PC-3 (cell line): ENCODE measurements around the gene SLC41A2. TPM values are rescaled to one million over a fixed set of nuclear protein-coding genes. Genes with fewer than 3 reads are reported as not detected.

ENCODE experiments used
- ATAC-seq: fragments of 200-7000 bp; cut with Tn5 transposase; 2 replicates; pipeline ENCODE4 v1.9.1; 2020; ENCODE audit warnings: mild to moderate bottlenecking, moderate library complexity
- BruUV-seq: library from RNA; stranded (reverse); fragments of 400-500 nt; replicated peaks from 2 replicates; lab custom pipeline; 2021; lab: Mats Ljungman, UMichigan
- CTCF ChIA-PET: fragments of 300-600 bp; sonication (Branson Sonifier 250); formaldehyde crosslinking; loops from one replicate; lab custom pipeline; 2022; ENCODE audit warnings: antibody characterized with exemption; lab: Charles Lee
- POLR2A ChIA-PET: fragments of 300-600 bp; sonication (Branson Sonifier 250); formaldehyde crosslinking; loops from one replicate; lab custom pipeline; 2022; ENCODE audit warnings: antibody characterized with exemption; ENCODE audit not compliant: unreplicated experiment; lab: Charles Lee
- DNase-seq: peaks from one replicate; pipeline ENCODE4 v3.0.0-alpha.2; 2015
- H2AFZ ChIP-seq: fragments of 300-600 bp; sonication (generic); 2 replicates; pipeline ENCODE4 v1.6.0; 2016; ENCODE audit warnings: antibody characterized with exemption, low read length
- H3F3A ChIP-seq: fragments of 300-600 bp; sonication (generic); one replicate; pipeline ENCODE4 v1.6.0; 2017; ENCODE audit warnings: antibody characterized with exemption, low read length, control low read depth, mild to moderate bottlenecking; ENCODE audit not compliant: unreplicated experiment
- H3K27ac ChIP-seq: fragments of 300-600 bp; sonication (generic); 2 replicates; pipeline ENCODE4 v1.5.1; 2016; ENCODE audit warnings: mild to moderate bottlenecking, low read length
- H3K27me3 ChIP-seq: fragments of 300-600 bp; sonication (generic); 2 replicates; pipeline ENCODE4 v1.6.1; 2016; ENCODE audit warnings: low read length, mixed read lengths
- H3K36me3 ChIP-seq: fragments of 300-600 bp; sonication (generic); 2 replicates; pipeline ENCODE4 v1.6.1; 2016; ENCODE audit warnings: low read depth, mixed run types, low read length, mixed read lengths
- H3K4me1 ChIP-seq: fragments of 300-600 bp; sonication (generic); 2 replicates; pipeline ENCODE4 v1.5.1; 2016; ENCODE audit warnings: low read length; ENCODE audit not compliant: insufficient read depth
- H3K4me2 ChIP-seq: fragments of 300-600 bp; sonication (generic); 2 replicates; pipeline ENCODE4 v1.6.0; 2016; ENCODE audit warnings: low read length
- H3K4me3 ChIP-seq: fragments of 300-600 bp; sonication (generic); 2 replicates; pipeline ENCODE4 v1.5.1; 2016; ENCODE audit warnings: mild to moderate bottlenecking, low read length, mixed read lengths
- H3K79me2 ChIP-seq: fragments of 300-600 bp; sonication (generic); 2 replicates; pipeline ENCODE4 v1.6.1; 2017; ENCODE audit warnings: low read length, mixed read lengths
- H3K9ac ChIP-seq: fragments of 300-600 bp; sonication (generic); 2 replicates; pipeline ENCODE4 v1.6.0; 2016; ENCODE audit warnings: mild to moderate bottlenecking, low read length
- H3K9me2 ChIP-seq: fragments of 300-600 bp; sonication (generic); replicated peaks from 2 replicates; pipeline ENCODE4 v1.6.1; 2016; ENCODE audit warnings: mixed run types, low read length, mixed read lengths
- H3K9me3 ChIP-seq: fragments of 300-600 bp; sonication (generic); 2 replicates; pipeline ENCODE4 v1.6.1; 2016; ENCODE audit warnings: low read length, mixed read lengths
- H4K20me1 ChIP-seq: fragments of 300-600 bp; sonication (generic); 2 replicates; pipeline ENCODE4 v1.6.1; 2016; ENCODE audit warnings: low read length, mixed read lengths
- EZH2 ChIP-seq: fragments of 300-600 bp; sonication (generic); IDR thresholded peaks from one replicate; pipeline ENCODE4 v1.6.1; 2017; ENCODE audit warnings: antibody characterized with exemption, mild to moderate bottlenecking, low read length; ENCODE audit not compliant: unreplicated experiment
- EZH2phosphoT487 ChIP-seq: fragments of 300-600 bp; sonication (generic); IDR thresholded peaks from 2 replicates; pipeline ENCODE4 v1.6.1; 2018; ENCODE audit warnings: mild to moderate bottlenecking, antibody characterized with exemption, low read length, borderline replicate concordance
- intact Hi-C: fragments of 100-400 bp; cut with micrococcal nuclease; formaldehyde crosslinking; loops from 2 replicates; pipeline ENCODE4 v1.9.0; 2023
- total RNA-seq: library from RNA; depleted of rRNA; stranded (reverse); fragments of >200 nt; gene quantifications from 2 replicates; pipeline ENCODE4 v1.2.3, GENCODE V29; 2014
- TF ChIP-seq, protein P1 (sequence below): fragments of 300-600 bp; sonication (generic); conservative IDR thresholded peaks from 2 replicates; pipeline ENCODE4 v1.5.1; 2017; ENCODE audit warnings: antibody characterized with exemption, low read depth, mild to moderate bottlenecking, low read length

Gene SLC41A2
- total RNA-seq, 1 experiment from 2014 or later: 16.3 TPM

DNA sequence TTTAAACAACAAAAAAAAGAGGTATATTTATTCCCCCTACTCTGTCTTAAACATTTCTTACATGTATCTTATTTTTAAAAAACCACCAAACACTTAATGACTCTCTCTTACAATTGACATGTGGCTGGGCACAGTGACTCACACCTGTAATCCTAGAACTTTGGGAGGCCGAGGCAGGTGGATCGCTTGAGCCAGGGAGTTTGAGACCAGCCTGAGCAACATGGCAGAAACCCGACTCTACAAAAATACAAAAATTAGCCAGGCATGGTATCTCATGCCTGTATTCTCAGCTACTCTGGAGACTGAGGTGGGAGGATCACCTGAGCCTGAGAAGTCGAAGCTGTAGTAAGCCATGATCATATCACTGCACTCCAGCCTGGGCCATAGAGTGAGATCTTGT is 16.0 kb downstream of the SLC41A2 start:
- POLR2A ChIA-PET: interaction anchor here (0.8 kb wide), 1 partner anchor 1305 kb away, joined by 6 read pairs; no protein-coding TSS in a partner anchor
- no peak overlapping the region for H2AFZ ChIP-seq
- no peak overlapping the region for H3K9ac ChIP-seq
- CTCF ChIA-PET: no interaction called here
- no peak overlapping the region for H3K4me2 ChIP-seq
- TF ChIP-seq, protein P1, sequence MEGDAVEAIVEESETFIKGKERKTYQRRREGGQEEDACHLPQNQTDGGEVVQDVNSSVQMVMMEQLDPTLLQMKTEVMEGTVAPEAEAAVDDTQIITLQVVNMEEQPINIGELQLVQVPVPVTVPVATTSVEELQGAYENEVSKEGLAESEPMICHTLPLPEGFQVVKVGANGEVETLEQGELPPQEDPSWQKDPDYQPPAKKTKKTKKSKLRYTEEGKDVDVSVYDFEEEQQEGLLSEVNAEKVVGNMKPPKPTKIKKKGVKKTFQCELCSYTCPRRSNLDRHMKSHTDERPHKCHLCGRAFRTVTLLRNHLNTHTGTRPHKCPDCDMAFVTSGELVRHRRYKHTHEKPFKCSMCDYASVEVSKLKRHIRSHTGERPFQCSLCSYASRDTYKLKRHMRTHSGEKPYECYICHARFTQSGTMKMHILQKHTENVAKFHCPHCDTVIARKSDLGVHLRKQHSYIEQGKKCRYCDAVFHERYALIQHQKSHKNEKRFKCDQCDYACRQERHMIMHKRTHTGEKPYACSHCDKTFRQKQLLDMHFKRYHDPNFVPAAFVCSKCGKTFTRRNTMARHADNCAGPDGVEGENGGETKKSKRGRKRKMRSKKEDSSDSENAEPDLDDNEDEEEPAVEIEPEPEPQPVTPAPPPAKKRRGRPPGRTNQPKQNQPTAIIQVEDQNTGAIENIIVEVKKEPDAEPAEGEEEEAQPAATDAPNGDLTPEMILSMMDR: no peak
- TF ChIP-seq EZH2: no peak
- TF ChIP-seq EZH2phosphoT487: no peak
- DNase-seq: peak; percentile 29
- no peak for ATAC-seq
- H3K4me3 ChIP-seq: no peak overlapping the region
- no peaks in the 10 kb centered on the region for H3K9me3 ChIP-seq
- H3K36me3 ChIP-seq: no peaks in the 10 kb centered on the region
- H3K9me2 ChIP-seq: no peaks in the 10 kb centered on the region
- no TSS peak for BruUV-seq
- no peak overlapping the region for H3K27ac ChIP-seq
- no peaks in the 10 kb centered on the region for H4K20me1 ChIP-seq
- peaks cover 8% of the 10 kb centered on the region; the same call in 1 of the 2 replicates for H3K4me1 ChIP-seq
- no peaks in the 10 kb centered on the region for H3F3A ChIP-seq
- no peaks in the 10 kb centered on the region for H3K27me3 ChIP-seq
- H3K79me2 ChIP-seq: no peaks in the 10 kb centered on the region
- intact Hi-C loops: no loop called here

DNA sequence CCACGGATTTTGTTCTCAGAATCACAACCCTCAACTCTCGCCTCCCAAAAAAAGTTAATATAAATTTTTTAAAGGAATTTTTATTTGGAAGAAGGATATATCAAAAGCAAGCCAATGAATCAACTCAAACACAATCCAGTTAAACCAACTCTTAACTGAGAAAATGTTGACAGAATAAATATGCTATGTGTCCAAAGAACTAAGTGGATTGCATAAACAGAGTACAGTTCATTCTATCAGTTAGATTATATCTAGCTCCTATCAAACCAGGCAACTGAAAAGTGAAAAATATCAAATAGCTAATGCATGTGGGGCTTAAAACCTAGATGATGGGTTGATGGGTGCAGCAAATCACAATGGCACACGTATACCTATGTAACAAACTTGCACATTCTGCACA is 16.6 kb downstream of the SLC41A2 start:
- no peaks in the 10 kb centered on the region for H4K20me1 ChIP-seq
- peaks cover 8% of the 10 kb centered on the region; the same call in 1 of the 2 replicates for H3K4me1 ChIP-seq
- no peaks in the 10 kb centered on the region for H3K27me3 ChIP-seq
- H3F3A ChIP-seq: no peaks in the 10 kb centered on the region
- H3K9me3 ChIP-seq: no peaks in the 10 kb centered on the region
- no peaks in the 10 kb centered on the region for H3K9me2 ChIP-seq
- TF ChIP-seq EZH2phosphoT487 (no peak), EZH2 (no peak)
- TF ChIP-seq, protein P1: no peak
- H3K27ac ChIP-seq: no peak overlapping the region
- no peak overlapping the region for H3K4me2 ChIP-seq
- intact Hi-C loops: no loop called here
- ATAC-seq (no peak), DNase-seq (no peak)
- H3K36me3 ChIP-seq: no peaks in the 10 kb centered on the region
- no peak overlapping the region for H3K4me3 ChIP-seq
- H2AFZ ChIP-seq: no peak overlapping the region
- CTCF ChIA-PET: no interaction called here
- POLR2A ChIA-PET: interaction anchor here (0.7 kb wide), 1 partner anchor 803 kb away, joined by 3 read pairs; the partner anchor contains the start of gene NFYB
- no peaks in the 10 kb centered on the region for H3K79me2 ChIP-seq
- no peak overlapping the region for H3K9ac ChIP-seq
- BruUV-seq: no TSS peak

DNA sequence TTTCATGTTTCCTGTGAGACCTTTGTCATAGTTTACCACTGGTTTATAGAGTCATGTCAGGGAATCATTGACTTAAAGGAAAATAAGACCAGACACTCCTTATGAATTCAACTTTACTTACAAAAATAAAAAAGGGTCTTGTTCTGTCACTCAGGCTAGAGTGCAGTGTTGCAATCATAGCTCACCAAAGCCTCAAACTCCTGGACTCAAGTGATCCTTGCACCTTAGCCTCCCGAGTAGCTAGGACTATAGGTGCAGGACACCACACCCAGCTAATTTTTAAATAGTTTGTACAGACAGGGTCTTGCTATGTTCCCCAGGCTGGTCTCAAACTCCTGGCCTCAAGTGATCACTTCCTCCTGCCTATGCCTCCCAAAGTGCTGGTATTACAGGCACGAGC is 19.0 kb downstream of the SLC41A2 start:
- H3K27ac ChIP-seq: no peak overlapping the region
- TF ChIP-seq EZH2phosphoT487: no peak
- no peak for TF ChIP-seq EZH2
- TF ChIP-seq, protein P1: no peak
- POLR2A ChIA-PET: no interaction called here
- H3K9me2 ChIP-seq: 0 out of 2 replicates have a peak, but pooled peaks cover 4% of the 10 kb centered on the region
- no peaks in the 10 kb centered on the region for H3K36me3 ChIP-seq
- H3K4me2 ChIP-seq: no peak overlapping the region
- no peaks in the 10 kb centered on the region for H4K20me1 ChIP-seq
- H3K4me1 ChIP-seq: peaks cover 8% of the 10 kb centered on the region; the same call in 1 of the 2 replicates
- H3F3A ChIP-seq: no peaks in the 10 kb centered on the region
- H3K9me3 ChIP-seq: no peaks in the 10 kb centered on the region
- DNase-seq (no peak), ATAC-seq (peak; percentile 31)
- no peaks in the 10 kb centered on the region for H3K27me3 ChIP-seq
- H3K9ac ChIP-seq: no peak overlapping the region
- H3K79me2 ChIP-seq: no peaks in the 10 kb centered on the region
- intact Hi-C loops: no loop called here
- BruUV-seq: no TSS peak
- CTCF ChIA-PET: no interaction called here
- no peak overlapping the region for H2AFZ ChIP-seq
- no peak overlapping the region for H3K4me3 ChIP-seq
